ENCODE data around the gene ZNF839.
"Not testable (repeated sequence)": the region's sequence is repeated elsewhere in the genome, so short reads cannot be mapped to it uniquely, and the experiment has no call there.

The ZNF839 gene

DNA sequence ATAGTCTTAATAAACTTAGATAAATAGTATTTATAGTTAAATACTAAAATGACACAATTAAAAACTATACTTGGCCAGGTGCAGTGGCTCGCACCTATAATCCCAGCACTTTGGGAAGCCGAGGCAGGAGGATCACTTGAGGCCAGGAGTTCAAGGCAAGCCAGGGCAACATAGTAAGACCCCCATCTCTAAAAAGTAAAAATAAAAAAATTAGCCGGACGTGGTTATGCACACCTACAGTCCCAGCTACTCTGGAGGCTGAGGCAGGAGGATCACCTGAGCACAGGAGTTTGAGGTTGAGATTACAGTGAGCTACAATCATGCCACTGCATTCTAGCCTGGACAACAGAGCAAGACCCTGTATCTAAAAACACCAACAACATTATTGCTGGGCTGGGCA, 27.1 kb downstream of the ZNF839 start:
- Histone ChIP-seq H3K27ac (no peak overlapping the region), H3K4me1 (ENCODE audit: control insufficient read depth in 1 of 2, insufficient read depth in 1 of 2, low read depth in 1 of 2, low read length in 1 of 2) (peaks cover 18 to 20% of the 10 kb centered on the region in 2 experiments), H3K9me3 (no peaks in the 10 kb centered on the region), H3K36me3 (peaks cover 66% of the 10 kb centered on the region), H3K4me3 (ENCODE audit: low read depth in 1 of 2, low read length in 1 of 2) (no peak overlapping the region), H3K27me3 (no peaks in the 10 kb centered on the region)
- TF ChIP-seq, protein P1, sequence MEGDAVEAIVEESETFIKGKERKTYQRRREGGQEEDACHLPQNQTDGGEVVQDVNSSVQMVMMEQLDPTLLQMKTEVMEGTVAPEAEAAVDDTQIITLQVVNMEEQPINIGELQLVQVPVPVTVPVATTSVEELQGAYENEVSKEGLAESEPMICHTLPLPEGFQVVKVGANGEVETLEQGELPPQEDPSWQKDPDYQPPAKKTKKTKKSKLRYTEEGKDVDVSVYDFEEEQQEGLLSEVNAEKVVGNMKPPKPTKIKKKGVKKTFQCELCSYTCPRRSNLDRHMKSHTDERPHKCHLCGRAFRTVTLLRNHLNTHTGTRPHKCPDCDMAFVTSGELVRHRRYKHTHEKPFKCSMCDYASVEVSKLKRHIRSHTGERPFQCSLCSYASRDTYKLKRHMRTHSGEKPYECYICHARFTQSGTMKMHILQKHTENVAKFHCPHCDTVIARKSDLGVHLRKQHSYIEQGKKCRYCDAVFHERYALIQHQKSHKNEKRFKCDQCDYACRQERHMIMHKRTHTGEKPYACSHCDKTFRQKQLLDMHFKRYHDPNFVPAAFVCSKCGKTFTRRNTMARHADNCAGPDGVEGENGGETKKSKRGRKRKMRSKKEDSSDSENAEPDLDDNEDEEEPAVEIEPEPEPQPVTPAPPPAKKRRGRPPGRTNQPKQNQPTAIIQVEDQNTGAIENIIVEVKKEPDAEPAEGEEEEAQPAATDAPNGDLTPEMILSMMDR (IDR thresholded peaks at IDR 0.05): no peak

DNA sequence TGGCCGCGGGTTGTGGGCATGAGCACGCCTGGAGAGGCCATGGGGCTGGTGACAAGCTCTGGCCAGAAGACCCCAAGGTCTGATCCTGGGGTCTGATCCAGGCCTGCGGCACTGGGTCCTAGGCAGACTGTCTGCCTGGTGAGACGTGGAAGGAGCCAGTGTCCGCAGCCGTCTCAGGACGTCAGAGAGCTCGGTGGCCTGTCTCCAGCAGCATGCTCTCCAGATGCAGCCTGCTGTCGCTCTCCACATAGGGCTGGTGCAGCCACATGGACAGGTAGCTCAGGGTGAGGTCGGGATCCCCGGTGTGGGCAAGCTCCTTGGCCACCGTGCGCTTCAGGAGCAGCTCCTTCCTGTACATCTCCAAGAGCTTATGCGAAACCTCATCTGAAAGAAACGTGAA, 28.8 kb downstream of the ZNF839 start:
- Histone ChIP-seq H3K9me3 (no peaks in the 10 kb centered on the region), H3K4me3 (ENCODE audit: low read depth in 1 of 2, low read length in 1 of 2) (no peak overlapping the region), H3K27me3 (no peaks in the 10 kb centered on the region), H3K27ac (peak overlapping the region; percentile 99), H3K4me1 (ENCODE audit: control insufficient read depth in 1 of 2, insufficient read depth in 1 of 2, low read depth in 1 of 2, low read length in 1 of 2) (peaks cover 35 to 37% of the 10 kb centered on the region in 2 experiments), H3K36me3 (peaks cover 48% of the 10 kb centered on the region)
- TF ChIP-seq, protein P1 (IDR thresholded peaks at IDR 0.05): no peak

DNA sequence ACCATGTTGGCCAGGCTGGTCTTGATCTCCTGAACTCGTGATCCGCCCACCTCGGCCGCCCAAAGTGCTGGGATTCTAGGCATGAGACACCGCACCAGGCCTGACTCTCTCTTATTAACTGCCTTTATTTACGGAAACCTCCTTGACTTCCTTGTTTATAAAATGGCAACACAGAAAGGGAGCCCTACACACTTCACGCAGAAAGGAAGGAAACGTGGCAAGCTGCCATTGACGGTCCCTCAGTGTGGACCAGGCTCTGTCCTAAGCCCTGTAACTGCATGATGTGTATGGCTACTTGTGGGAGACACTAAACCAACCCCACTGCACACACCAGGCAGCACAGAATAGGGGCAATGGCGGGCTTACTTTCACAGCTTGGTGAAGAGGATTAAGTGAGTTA, 31.5 kb downstream of the ZNF839 start:
- Histone ChIP-seq H3K27ac (peak overlapping the region; percentile 99), H3K4me1 (ENCODE audit: control insufficient read depth in 1 of 2, insufficient read depth in 1 of 2, low read depth in 1 of 2, low read length in 1 of 2) (peaks cover 46% of the 10 kb centered on the region in 2 experiments), H3K9me3 (no peaks in the 10 kb centered on the region), H3K36me3 (peaks cover 39% of the 10 kb centered on the region), H3K4me3 (ENCODE audit: low read depth in 1 of 2, low read length in 1 of 2) (peak overlapping the region in 1 of 2 experiments; percentile 43), H3K27me3 (no peaks in the 10 kb centered on the region)
- TF ChIP-seq, protein P1 (IDR thresholded peaks at IDR 0.05): no peak

DNA sequence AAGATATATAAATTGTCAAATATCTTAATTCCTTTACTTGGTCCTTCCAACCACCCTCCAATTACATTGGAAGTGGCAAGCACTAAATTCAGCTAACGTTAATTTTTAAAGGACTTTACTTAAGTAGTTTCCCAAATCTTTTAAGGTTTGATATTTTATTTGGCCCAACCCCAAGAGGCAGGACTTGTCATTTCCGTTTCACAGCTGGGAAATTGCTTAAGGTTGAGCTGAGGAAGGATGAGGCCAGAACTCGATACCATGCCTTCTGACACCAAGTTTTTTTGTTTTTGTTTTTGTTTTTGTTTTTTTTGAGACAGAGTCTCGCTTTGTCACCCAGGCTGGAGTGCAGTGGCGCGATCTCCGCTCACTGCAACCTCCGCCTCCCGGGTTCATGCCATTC, 32.0 kb downstream of the ZNF839 start:
- not testable (repeated sequence) for H3K27me3 ChIP-seq, H3K9me3 ChIP-seq
- Histone ChIP-seq H3K36me3 (peaks cover 37% of the 10 kb centered on the region), H3K27ac (peak overlapping the region; percentile 99), H3K4me3 (ENCODE audit: low read depth in 1 of 2, low read length in 1 of 2) (peak overlapping the region in 1 of 2 experiments; percentile 43), H3K4me1 (ENCODE audit: control insufficient read depth in 1 of 2, insufficient read depth in 1 of 2, low read depth in 1 of 2, low read length in 1 of 2) (peaks cover 46% of the 10 kb centered on the region in 2 experiments)

DNA sequence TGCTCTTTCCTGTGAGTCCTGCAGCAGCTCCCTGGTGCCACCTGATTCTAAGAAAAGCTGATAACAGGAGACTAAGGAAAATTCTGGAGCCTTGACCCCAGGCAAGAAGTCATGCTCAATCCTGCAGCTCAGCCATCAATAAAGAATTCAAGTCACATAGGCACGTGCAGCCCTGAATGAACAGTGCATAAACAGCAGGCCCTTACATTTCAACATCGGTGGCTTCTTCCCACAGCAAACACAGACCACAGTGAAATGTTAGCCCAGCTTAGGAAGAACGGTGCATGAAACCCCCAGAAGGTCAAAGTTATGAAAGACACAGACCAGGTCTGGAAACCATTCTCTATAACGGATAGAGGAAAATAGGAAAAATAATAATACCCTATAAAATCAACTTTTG, 32.7 kb downstream of the ZNF839 start:
- peaks cover 42% of the 10 kb centered on the region for H3K36me3 ChIP-seq
- TF ChIP-seq, protein P1 (IDR thresholded peaks at IDR 0.05): no peak
- H3K27ac ChIP-seq: peak overlapping the region; percentile 99
- no peaks in the 10 kb centered on the region for H3K9me3 ChIP-seq
- no peaks in the 10 kb centered on the region for H3K27me3 ChIP-seq
- H3K4me1 ChIP-seq (ENCODE audit: control insufficient read depth in 1 of 2, insufficient read depth in 1 of 2, low read depth in 1 of 2, low read length in 1 of 2): peaks cover 46% of the 10 kb centered on the region in 2 experiments
- peak overlapping the region; percentile 24 to 43 for H3K4me3 ChIP-seq (ENCODE audit: low read depth in 1 of 2, low read length in 1 of 2)

DNA sequence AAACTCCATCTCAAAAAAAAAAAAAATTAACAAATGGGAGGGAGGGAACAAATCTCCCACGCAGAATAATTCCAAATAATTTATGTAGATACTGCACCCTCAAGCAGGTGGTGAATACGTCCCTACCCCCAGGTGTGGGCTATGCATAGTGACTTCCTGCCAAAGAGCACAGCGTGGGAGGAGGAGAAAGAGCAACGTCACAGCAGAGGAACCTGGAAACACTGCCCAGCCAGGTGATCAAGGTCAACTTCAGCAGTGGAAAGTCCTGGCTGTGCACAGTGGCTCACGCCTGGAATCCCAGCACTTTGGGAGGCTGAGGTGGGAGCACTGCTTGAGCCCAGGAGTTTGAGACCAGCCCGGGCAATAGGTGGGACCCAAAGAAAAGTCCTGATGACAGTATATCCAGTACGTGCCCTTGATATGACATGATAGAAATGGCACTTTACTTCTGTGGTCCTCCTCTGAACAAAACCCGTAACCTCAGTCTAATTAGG, 33.6 kb downstream of the ZNF839 start:
- Histone ChIP-seq H3K4me1 (ENCODE audit: control insufficient read depth in 1 of 2, insufficient read depth in 1 of 2, low read depth in 1 of 2, low read length in 1 of 2) (peaks cover 46% of the 10 kb centered on the region in 2 experiments), H3K27me3 (no peaks in the 10 kb centered on the region), H3K36me3 (peaks cover 41% of the 10 kb centered on the region), H3K4me3 (ENCODE audit: low read depth in 1 of 2, low read length in 1 of 2) (peak overlapping the region; percentile 26 to 43), H3K9me3 (no peaks in the 10 kb centered on the region), H3K27ac (peak overlapping the region; percentile 99)
- TF ChIP-seq, protein P1 (IDR thresholded peaks at IDR 0.05): no peak
